ENCODE data around the gene SAE1.

SAE1 gene

GRCh38 chr19:47168065-47168464, 37.4 kb downstream of the SAE1 start:
- DNase-seq, result no peak

- no peak for DNase-seq
Observed at GRCh38 chr19:47172666-47173455, 42.2 kb downstream of the SAE1 start.

GRCh38 chr19:47176071-47176626, 45.5 kb downstream of the SAE1 start:
- no peak for DNase-seq

DNA sequence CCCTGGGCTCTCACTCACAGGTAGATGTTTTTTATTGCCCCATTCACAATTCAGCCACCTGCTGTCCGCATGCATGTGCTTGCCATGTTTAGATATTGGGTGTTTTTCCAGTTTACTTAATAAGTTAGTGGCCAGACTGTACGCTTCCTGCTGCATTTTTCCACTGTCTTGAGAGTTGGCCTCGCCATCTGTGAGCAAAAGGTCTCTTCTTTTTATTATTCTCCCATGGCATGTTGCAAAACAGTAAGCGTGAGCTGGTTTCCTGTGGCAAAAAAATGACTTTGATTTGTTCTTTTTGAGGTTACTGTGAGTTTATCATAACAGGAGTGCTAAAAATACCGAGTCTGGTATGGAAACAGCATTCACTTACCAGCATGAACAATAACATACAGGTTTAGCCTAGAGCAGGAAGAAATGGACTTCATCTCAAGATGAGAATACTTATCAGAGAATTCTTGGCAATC, 46.0 kb downstream of the SAE1 start:
- no peak for DNase-seq

GRCh38 chr19:47179653-47180310, 49.1 kb downstream of the SAE1 start:
- DNase-seq, result no peak

- no peak for DNase-seq
Observed at GRCh38 chr19:47183601-47184000, 53.0 kb downstream of the SAE1 start.

- no peak for DNase-seq
Observed at GRCh38 chr19:47186446-47187334, 56.1 kb downstream of the SAE1 start.

DNA sequence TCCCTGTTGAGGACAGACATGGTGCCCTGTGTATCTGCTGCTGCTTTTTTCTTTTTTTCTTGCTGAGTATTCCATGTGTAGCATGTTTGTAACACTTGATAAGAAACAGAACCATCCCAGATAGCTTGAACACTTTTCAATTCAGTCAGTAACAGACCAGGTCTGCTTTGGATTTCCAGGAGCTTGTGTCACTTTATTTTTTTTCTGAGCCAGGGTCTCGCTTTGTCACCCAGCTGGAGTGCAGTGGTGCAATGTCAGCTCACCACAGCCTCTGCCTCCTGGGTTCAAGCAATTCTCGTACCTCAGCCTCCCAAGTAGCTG, 56.7 kb downstream of the SAE1 start:
- DNase-seq, result no peak

DNA sequence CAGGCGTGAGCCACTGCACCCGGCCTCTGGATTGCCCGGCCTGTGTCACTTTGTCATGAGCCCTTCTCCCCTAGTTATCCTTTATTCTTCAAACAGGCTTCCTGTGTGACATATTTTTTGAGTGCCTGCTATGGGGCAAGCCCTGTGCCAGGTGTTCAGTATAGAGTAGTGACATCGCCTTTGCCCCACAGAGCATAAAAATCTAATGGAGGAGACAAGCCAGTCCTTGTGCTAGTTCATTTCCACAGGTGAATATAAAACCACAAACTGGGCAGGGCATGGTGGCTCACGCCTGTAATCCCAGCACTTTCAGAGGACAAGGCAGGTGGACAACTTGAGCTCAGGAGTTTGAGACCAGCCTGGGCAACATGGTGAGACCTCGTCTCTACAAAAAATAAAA, 57.2 kb downstream of the SAE1 start:
- DNase-seq, result no peak

GRCh38 chr19:47188507-47189033, 57.9 kb downstream of the SAE1 start:
- DNase-seq, result no peak

DNA sequence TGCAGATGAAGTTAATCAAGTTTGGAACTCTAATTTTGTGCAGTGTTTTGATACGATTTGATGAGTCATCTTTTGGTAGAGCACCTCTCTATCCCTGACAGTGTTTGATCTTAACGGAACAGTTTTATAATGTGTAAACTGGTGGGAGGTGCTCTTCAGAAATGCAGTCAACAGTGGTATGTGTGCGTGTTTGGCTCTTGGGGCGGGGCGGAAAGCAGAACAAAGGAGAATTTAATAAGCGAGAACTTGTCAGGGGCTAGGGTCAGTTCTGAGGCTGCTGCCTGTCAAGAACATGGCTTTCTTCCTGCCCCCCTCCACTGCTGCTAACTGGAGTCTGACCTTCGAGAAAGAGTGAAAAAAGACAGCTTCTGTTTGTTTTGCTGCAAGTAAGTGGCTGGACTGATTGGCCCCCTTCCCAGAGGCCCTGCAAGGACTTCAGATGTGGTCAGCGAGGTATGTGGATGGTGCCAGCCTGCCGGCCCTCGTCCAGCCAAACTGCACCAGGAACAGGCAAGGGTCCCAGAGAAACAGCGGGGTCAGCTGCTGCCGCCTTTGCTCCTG, 59.6 kb downstream of the SAE1 start:
- DNase-seq, result no peak

DNA sequence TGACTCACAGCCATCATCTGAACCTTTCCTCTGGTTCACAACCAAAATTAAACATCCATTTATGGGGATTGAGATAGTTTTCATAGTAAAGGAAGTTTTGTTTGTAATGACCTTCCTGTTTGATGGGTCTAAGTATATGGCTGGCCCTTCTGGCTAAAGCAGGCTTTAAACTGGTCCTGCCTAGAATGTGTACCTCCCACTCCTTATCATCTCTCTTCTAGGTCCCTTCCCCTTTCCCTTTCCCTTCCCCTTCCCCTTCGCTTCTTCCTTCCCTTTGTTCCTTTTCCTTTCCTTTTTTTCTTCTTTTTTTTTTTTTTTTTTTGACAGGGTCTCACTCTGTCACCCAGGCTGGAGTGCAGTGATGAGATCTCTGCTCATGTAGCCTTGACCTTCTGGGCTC, 64.8 kb downstream of the SAE1 start:
- no peak for DNase-seq

- DNase-seq, result no peak
Observed at GRCh38 chr19:47197141-47197540, 66.5 kb downstream of the SAE1 start.

GRCh38 chr19:47200530-47200929, 69.9 kb downstream of the SAE1 start:
- no peak for DNase-seq

GRCh38 chr19:47203254-47203653, 72.6 kb downstream of the SAE1 start:
- no peak for DNase-seq

DNA sequence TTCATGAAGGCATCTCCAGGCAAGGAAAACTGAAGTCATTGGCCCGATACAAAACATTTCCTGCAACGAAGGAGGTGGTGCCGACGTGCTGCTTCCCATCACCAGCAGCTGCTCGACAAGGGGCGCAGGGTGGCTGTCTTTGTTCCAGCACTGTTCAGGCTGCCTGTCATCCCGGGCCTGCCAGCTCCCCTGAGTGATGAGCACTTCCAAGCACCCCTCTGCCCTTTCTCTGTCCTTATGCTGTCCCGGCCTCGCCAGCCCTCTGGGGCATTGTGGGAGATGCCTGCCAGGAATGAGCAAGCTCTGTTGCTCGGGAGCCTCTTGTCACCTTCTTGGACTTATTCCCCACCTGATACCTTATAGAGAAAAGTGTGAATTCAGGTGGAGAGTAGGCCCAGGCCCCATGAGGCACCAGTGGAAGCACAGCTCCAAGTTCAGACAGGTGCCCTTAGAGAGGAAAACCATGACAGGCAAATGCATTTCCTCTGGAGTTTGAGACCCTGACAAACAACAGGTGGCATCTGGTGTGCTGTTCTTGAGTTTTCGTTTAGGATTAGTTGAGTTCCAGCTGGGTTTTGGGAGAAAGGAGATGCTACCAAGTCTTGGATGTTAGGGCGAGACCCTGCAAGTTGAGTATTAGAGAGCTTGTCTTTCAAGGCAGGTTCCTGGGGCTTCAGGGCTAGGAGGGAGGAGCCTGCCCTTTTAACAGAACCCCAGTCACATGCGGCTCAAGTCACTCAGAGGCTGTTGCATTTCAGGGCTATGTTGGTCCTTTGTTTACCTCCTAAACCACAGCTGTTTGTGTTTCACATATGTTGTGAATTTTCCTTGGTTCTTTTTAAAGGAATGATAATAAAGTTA, 78.9 kb downstream of the SAE1 start:
- no peak for DNase-seq

GRCh38 chr19:47210180-47210490, 79.5 kb downstream of the SAE1 start:
- no peak for DNase-seq

GRCh38 chr19:47210689-47211316, 80.2 kb downstream of the SAE1 start:
- DNase-seq, result no peak

DNA sequence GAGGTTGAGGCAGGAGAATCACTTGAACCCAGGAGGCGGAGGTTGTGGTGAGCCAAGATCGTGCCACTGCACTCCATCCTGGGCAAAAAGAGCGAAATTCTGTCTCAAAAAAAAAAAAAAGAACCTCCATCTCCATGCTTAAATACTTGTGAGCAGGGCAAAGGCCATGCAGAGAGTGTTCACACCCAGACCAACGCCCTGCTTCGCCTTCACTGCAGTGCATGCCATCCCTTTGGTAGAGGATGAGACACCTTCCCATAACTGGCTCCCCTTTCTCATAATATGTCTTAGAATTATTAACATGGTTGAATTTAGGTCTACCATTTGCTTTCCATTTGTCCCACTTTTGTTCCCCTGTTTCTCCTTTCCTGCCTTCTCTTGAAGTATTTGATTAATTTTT, 84.9 kb downstream of the SAE1 start:
- no peak for DNase-seq

DNA sequence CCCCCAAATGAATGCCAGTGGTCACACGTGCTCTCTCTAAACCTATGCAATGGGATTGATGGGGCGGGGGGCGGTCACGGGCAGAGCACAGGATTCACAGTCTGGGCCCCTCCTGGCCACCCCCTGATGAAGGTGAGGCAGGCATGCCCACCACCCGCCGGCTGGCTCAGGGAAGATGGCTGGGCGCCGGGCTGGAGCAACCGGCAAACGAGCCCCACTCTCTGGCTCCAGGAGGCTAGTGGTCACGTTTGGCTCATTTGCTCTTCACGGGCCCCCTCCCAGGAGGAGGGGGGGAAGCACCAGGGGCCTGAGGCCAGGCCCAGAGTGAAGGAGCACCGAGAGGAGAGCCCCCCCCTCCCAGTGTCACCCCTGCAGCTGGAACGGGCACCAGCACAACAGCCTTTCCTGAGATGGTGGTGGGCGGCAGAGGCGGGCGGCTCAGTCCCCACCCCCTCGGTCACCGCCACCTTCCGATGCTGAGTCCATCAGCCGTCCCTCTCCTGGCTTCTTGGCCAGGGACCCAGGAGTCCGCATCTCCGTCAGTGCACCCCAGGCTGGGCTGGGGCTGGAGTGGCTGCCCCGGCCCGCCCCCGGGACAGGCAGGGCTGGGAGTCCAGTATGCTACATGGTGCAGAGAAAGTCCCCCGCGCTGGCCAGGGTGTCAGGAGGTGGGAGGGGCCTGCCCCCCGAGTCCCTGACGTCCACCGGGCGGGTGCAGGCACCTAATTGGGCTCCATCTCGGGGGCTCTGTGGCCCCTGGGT, 90.6 kb downstream of the SAE1 start:
- DNase-seq, result no peak

GRCh38 chr19:47221890-47222289, 91.3 kb downstream of the SAE1 start:
- no peak for DNase-seq
